MM.1S (cell line): ENCODE measurements around the gene RABGAP1L.

Source experiments
- DNase-seq: peaks from one replicate; pipeline ENCODE4 v3.0.0-alpha.2; 2015
- H2AFZ ChIP-seq: fragments of 300-600 bp; sonication (generic); 2 replicates; pipeline ENCODE4 v1.6.0; 2016; ENCODE audit warnings: antibody characterized with exemption, low read length
- H3F3A ChIP-seq: fragments of 300-600 bp; sonication (generic); 2 replicates; pipeline ENCODE4 v1.6.1; 2016; ENCODE audit warnings: mild to moderate bottlenecking, antibody characterized with exemption, low read length, moderate library complexity, mixed read lengths; ENCODE audit not compliant: insufficient read depth
- H3K27ac ChIP-seq: fragments of 300-600 bp; sonication (generic); 2 replicates; pipeline ENCODE4 v1.5.1; 2016; ENCODE audit warnings: mild to moderate bottlenecking, low read length
- H3K27me3 ChIP-seq: fragments of 300-600 bp; sonication (generic); replicated peaks from 2 replicates; pipeline ENCODE4 v1.6.0; 2016; ENCODE audit warnings: low read length; ENCODE audit not compliant: insufficient read depth
- H3K36me3 ChIP-seq: fragments of 300-600 bp; sonication (generic); replicated peaks from 2 replicates; pipeline ENCODE4 v1.6.1; 2016; ENCODE audit warnings: mild to moderate bottlenecking, low read length, mixed read lengths; ENCODE audit not compliant: insufficient read depth
- H3K4me1 ChIP-seq: fragments of 300-600 bp; sonication (generic); 2 replicates; pipeline ENCODE4 v1.6.1; 2016; ENCODE audit warnings: low read length, mixed read lengths
- H3K4me2 ChIP-seq: fragments of 300-600 bp; sonication (generic); 2 replicates; pipeline ENCODE4 v1.6.0; 2016; ENCODE audit warnings: low read depth, low read length
- H3K4me3 ChIP-seq: fragments of 300-600 bp; sonication (generic); 2 replicates; pipeline ENCODE4 v1.5.1; 2016; ENCODE audit warnings: low read length, mixed read lengths
- H3K79me2 ChIP-seq: fragments of 300-600 bp; sonication (generic); 2 replicates; pipeline ENCODE4 v1.6.1; 2016; ENCODE audit warnings: mixed run types, low read length, mixed read lengths
- H3K9ac ChIP-seq: fragments of 300-600 bp; sonication (generic); 2 replicates; pipeline ENCODE4 v1.6.1; 2016; ENCODE audit warnings: low read length, mixed read lengths
- H3K9me2 ChIP-seq: fragments of 300-600 bp; sonication (generic); replicated peaks from 2 replicates; pipeline ENCODE4 v1.6.1; 2016; ENCODE audit warnings: mild to moderate bottlenecking, low read length, mixed read lengths; ENCODE audit not compliant: insufficient read depth
- H3K9me3 ChIP-seq: fragments of 300-600 bp; sonication (generic); replicated peaks from 2 replicates; pipeline ENCODE4 v1.6.1; 2016; ENCODE audit warnings: mild to moderate bottlenecking, low read length, mixed read lengths; ENCODE audit not compliant: insufficient read depth
- H4K20me1 ChIP-seq: fragments of 300-600 bp; sonication (generic); 2 replicates; pipeline ENCODE4 v1.6.1; 2016; ENCODE audit warnings: mild to moderate bottlenecking, low read length, moderate library complexity, mixed read lengths; ENCODE audit not compliant: insufficient read depth
- EZH2 ChIP-seq: fragments of 300-600 bp; sonication (generic); optimal IDR thresholded peaks from 2 replicates; pipeline ENCODE3; 2017; ENCODE audit warnings: low read depth, mild to moderate bottlenecking, antibody characterized with exemption, low read length, mixed read lengths
- EZH2phosphoT487 ChIP-seq: fragments of 300-600 bp; sonication (generic); IDR thresholded peaks from 2 replicates; pipeline ENCODE4 v1.6.1; 2018; ENCODE audit warnings: antibody characterized with exemption, low read length
- TF ChIP-seq, protein P1 (sequence below): fragments of 300-600 bp; sonication (generic); IDR thresholded peaks from 2 replicates; pipeline ENCODE4 v1.5.1; 2016; ENCODE audit warnings: antibody characterized with exemption, low read length, mixed read lengths

Gene RABGAP1L

DNA sequence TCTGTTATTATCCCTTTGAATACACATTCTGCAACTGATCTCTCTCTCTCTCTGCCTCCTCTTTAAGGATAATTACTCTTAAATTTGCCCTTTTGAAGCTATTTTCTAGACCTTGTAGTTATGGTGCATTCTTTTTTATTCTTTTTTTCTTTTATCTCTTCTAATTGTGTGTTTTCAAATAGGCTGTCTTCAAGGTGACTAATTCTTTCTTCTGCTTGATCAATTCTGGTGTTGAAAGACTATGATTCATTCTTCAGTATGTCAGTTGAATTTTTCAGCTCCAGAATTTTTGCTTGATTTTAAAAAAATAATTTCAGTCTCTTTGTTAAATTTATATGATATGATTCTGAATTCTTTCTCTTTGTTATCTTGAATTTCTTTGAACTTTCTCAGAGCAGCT lies 192.8 kb downstream of the RABGAP1L start:
- no peak for DNase-seq
- H4K20me1 ChIP-seq: no peaks in the 10 kb centered on the region
- H3K4me1 ChIP-seq: no peaks in the 10 kb centered on the region
- H3K4me2 ChIP-seq: no peak overlapping the region
- H3K79me2 ChIP-seq: no peaks in the 10 kb centered on the region
- H3K9me2 ChIP-seq: no peaks in the 10 kb centered on the region
- H2AFZ ChIP-seq: no peak overlapping the region
- no peaks in the 10 kb centered on the region for H3K9me3 ChIP-seq
- H3K27ac ChIP-seq: no peak overlapping the region
- no peak overlapping the region for H3K9ac ChIP-seq
- H3K36me3 ChIP-seq: no peaks in the 10 kb centered on the region
- H3F3A ChIP-seq: no peaks in the 10 kb centered on the region
- TF ChIP-seq EZH2 (no peak), EZH2phosphoT487 (no peak)
- TF ChIP-seq, protein P1, sequence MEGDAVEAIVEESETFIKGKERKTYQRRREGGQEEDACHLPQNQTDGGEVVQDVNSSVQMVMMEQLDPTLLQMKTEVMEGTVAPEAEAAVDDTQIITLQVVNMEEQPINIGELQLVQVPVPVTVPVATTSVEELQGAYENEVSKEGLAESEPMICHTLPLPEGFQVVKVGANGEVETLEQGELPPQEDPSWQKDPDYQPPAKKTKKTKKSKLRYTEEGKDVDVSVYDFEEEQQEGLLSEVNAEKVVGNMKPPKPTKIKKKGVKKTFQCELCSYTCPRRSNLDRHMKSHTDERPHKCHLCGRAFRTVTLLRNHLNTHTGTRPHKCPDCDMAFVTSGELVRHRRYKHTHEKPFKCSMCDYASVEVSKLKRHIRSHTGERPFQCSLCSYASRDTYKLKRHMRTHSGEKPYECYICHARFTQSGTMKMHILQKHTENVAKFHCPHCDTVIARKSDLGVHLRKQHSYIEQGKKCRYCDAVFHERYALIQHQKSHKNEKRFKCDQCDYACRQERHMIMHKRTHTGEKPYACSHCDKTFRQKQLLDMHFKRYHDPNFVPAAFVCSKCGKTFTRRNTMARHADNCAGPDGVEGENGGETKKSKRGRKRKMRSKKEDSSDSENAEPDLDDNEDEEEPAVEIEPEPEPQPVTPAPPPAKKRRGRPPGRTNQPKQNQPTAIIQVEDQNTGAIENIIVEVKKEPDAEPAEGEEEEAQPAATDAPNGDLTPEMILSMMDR: no peak
- no peaks in the 10 kb centered on the region for H3K27me3 ChIP-seq
- no peak overlapping the region for H3K4me3 ChIP-seq

DNA sequence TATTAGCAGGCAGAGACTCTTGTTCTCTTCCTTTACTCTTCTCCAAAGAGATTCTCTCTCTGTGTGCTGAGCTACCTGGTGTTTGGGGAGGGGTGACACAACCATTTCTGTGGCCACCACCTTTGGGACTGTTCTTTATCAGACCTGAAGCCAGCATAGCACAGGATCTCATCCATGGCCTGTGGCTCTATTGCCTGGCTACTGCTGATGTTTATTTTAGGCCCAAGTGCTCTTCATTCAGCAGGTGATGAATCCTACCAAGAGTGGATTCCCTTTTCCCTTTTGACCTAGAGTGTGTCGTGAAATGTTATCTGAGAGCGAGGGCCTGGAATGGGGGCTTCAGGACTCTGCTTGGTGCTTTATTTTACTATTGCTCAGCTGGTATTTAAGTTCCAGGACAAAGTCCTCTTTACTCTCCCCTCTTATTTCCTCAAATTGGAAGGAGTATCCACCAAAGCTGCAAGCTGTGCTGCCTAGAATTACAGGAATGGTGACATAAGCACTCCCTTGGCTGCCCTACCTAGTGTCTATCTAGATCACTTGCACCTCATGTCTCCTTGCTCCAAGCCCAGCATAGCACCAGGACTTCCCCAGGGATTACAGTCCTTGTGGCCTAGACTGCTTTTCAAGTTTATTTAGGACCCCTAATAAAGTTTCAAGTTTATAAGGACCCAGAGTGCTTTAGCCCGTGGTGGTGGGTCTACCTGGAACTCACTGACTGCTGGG lies 193.7 kb downstream of the RABGAP1L start:
- DNase-seq: no peak
- no peaks in the 10 kb centered on the region for H3K36me3 ChIP-seq
- no peak for TF ChIP-seq EZH2
- TF ChIP-seq, protein P1: no peak
- TF ChIP-seq EZH2phosphoT487: no peak
- no peak overlapping the region for H3K9ac ChIP-seq
- H3K4me3 ChIP-seq: no peak overlapping the region
- H3K9me2 ChIP-seq: no peaks in the 10 kb centered on the region
- no peaks in the 10 kb centered on the region for H3K9me3 ChIP-seq
- H3K27ac ChIP-seq: no peak overlapping the region
- H2AFZ ChIP-seq: no peak overlapping the region
- no peak overlapping the region for H3K4me2 ChIP-seq
- H3K4me1 ChIP-seq: no peaks in the 10 kb centered on the region
- no peaks in the 10 kb centered on the region for H4K20me1 ChIP-seq
- no peaks in the 10 kb centered on the region for H3K27me3 ChIP-seq
- H3K79me2 ChIP-seq: no peaks in the 10 kb centered on the region
- H3F3A ChIP-seq: no peaks in the 10 kb centered on the region

DNA sequence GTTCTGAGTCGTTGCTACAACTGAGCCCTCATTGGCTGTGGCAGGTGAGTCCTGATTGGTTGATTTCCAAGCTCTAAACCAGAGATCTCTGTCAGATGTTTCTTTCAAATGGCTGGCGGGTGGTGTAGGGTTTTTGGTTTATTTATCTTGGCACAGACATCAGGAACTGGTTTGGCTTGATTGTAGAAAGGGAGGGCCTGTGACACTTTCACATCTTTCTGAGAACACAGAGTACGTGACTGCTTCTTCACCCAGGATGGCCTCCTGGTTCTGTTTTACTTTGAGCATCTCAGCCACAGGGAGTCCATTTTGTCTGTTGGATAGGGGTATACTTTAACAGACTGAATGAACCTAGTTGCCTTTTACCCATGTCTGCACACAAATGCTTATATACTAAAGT lies 199.0 kb downstream of the RABGAP1L start:
- DNase-seq: no peak
- H3K4me3 ChIP-seq: no peak overlapping the region

More for the DNA sequence above, 199.0 kb downstream of the RABGAP1L start:
- Histone ChIP-seq H3K9ac (no peak overlapping the region), H3K9me3 (no peaks in the 10 kb centered on the region), H3K36me3 (no peaks in the 10 kb centered on the region), H3K27ac (no peak overlapping the region), H3K9me2 (no peaks in the 10 kb centered on the region), H3K4me1 (no peaks in the 10 kb centered on the region), H3K27me3 (no peaks in the 10 kb centered on the region), H3K79me2 (no peaks in the 10 kb centered on the region), H4K20me1 (no peaks in the 10 kb centered on the region), H2AFZ (no peak overlapping the region), H3K4me2 (no peak overlapping the region), H3F3A (no peaks in the 10 kb centered on the region)
- TF ChIP-seq EZH2 (no peak), EZH2phosphoT487 (no peak)
- TF ChIP-seq, protein P1: no peak
